ENCODE results near the gene PTPRD.

PTPRD gene

GRCh38 chr9:8895861-8896224, 1717.0 kb downstream of the PTPRD start:
- Histone ChIP-seq H3K27me3 (ENCODE audit: control insufficient read depth, insufficient read depth, low read length) (no peaks in the 10 kb centered on the region), H3K9me3 (ENCODE audit: control insufficient read depth, insufficient read depth, low read length) (no peaks in the 10 kb centered on the region), H3K4me3 (ENCODE audit: low read depth, low read length) (no peak overlapping the region), H3K36me3 (ENCODE audit: control insufficient read depth, insufficient read depth, low read length) (no peaks in the 10 kb centered on the region), H3K9ac (ENCODE audit: low read depth, low read length) (no peak overlapping the region), H3K4me1 (ENCODE audit: control insufficient read depth, insufficient read depth, low read length) (no peaks in the 10 kb centered on the region)

DNA sequence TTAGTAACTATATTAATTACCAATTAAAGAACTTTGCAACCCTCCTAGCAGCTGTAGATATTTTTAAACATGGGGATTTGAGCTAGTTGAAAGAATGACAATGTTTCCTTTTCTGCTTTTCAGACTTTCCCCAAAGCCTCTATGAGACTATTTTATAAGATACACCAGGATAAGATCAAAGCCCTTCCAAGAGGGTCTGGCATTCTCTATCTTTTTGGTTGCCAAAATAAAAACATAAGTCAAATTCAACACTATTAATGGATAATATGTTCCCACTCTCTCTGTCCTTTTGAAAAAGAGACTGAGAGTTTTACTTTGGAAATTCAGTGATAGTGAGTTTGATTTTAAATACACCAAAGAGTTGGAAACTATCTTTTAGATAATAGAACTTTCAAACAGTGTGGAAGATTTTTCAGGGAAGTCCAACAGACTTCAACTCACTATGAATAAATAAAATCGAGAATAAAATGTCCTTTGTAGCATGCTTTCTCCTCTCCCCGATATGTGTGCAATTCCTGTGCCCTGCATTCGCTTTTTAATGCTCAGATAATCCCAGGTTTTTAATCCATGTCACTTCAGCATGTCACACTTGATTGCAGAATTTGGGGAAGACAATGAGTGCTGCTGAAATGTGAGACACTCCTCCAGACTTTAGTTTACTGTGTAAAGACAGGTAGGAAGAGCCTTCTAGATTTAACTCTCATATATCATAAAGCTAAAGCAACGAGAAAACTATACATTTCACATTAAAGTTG, 1717.5 kb downstream of the PTPRD start:
- H3K4me3 ChIP-seq (ENCODE audit: low read depth, low read length), result no peak overlapping the region
- H3K9me3 ChIP-seq (ENCODE audit: control insufficient read depth, insufficient read depth, low read length), result no peaks in the 10 kb centered on the region
- H3K27me3 ChIP-seq (ENCODE audit: control insufficient read depth, insufficient read depth, low read length), result no peaks in the 10 kb centered on the region
- no peak overlapping the region for H3K9ac ChIP-seq (ENCODE audit: low read depth, low read length)
- H3K36me3 ChIP-seq (ENCODE audit: control insufficient read depth, insufficient read depth, low read length), result no peaks in the 10 kb centered on the region
- no peaks in the 10 kb centered on the region for H3K4me1 ChIP-seq (ENCODE audit: control insufficient read depth, insufficient read depth, low read length)

DNA sequence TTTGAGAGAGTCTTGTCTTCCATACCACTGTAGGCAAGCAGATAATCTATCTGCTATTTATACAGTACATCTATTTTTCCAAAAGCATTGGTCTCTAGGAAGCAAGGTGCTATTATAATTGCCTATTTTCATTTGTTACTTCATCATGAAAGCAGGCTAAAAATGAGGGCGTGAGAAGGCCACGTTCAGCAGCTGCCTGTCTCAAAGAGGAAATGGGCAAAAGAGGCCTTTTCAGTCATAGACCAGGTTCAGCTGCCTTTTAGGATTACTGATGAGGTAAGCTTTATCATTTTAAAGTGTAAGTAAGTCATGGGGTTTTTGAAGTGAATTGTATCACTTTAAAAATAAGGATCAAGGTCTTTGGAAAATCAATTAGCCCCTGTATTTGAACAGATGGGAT, 1722.1 kb downstream of the PTPRD start:
- H3K9ac ChIP-seq (ENCODE audit: low read depth, low read length), result no peak overlapping the region
- H3K36me3 ChIP-seq (ENCODE audit: control insufficient read depth, insufficient read depth, low read length), result no peaks in the 10 kb centered on the region
- H3K27me3 ChIP-seq (ENCODE audit: control insufficient read depth, insufficient read depth, low read length), result no peaks in the 10 kb centered on the region
- no peaks in the 10 kb centered on the region for H3K4me1 ChIP-seq (ENCODE audit: control insufficient read depth, insufficient read depth, low read length)
- no peaks in the 10 kb centered on the region for H3K9me3 ChIP-seq (ENCODE audit: control insufficient read depth, insufficient read depth, low read length)
- H3K4me3 ChIP-seq (ENCODE audit: low read depth, low read length), result no peak overlapping the region

GRCh38 chr9:8889100-8889499, 1723.7 kb downstream of the PTPRD start:
- Histone ChIP-seq H3K4me1 (ENCODE audit: control insufficient read depth, insufficient read depth, low read length) (no peaks in the 10 kb centered on the region), H3K27me3 (ENCODE audit: control insufficient read depth, insufficient read depth, low read length) (no peaks in the 10 kb centered on the region), H3K9ac (ENCODE audit: low read depth, low read length) (no peak overlapping the region), H3K36me3 (ENCODE audit: control insufficient read depth, insufficient read depth, low read length) (no peaks in the 10 kb centered on the region), H3K9me3 (ENCODE audit: control insufficient read depth, insufficient read depth, low read length) (no peaks in the 10 kb centered on the region), H3K4me3 (ENCODE audit: low read depth, low read length) (no peak overlapping the region)

GRCh38 chr9:8888591-8888990, 1724.2 kb downstream of the PTPRD start:
- Histone ChIP-seq H3K36me3 (ENCODE audit: control insufficient read depth, insufficient read depth, low read length) (no peaks in the 10 kb centered on the region), H3K4me3 (ENCODE audit: low read depth, low read length) (no peak overlapping the region), H3K4me1 (ENCODE audit: control insufficient read depth, insufficient read depth, low read length) (no peaks in the 10 kb centered on the region), H3K27me3 (ENCODE audit: control insufficient read depth, insufficient read depth, low read length) (no peaks in the 10 kb centered on the region), H3K9me3 (ENCODE audit: control insufficient read depth, insufficient read depth, low read length) (no peaks in the 10 kb centered on the region), H3K9ac (ENCODE audit: low read depth, low read length) (no peak overlapping the region)

DNA sequence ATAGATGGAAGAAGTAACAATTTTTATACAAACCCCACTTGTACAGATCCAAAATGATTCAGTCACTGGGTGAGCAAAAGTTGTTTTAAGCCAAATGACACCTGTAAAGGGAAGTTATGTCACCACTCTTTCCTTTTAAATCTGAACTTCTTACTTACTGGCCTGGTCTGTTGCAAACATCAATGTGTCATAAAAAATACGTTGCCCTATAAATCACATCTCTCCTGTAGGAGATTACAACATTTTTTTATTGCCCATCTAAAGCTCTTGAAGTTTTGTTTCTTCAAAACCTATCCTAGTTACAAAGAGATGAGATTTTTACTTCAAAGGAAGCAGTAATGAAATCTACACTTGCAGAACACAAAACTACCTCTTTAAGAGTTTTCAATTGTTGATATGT, 1725.4 kb downstream of the PTPRD start:
- Histone ChIP-seq H3K27me3 (ENCODE audit: control insufficient read depth, insufficient read depth, low read length) (no peaks in the 10 kb centered on the region), H3K4me1 (ENCODE audit: control insufficient read depth, insufficient read depth, low read length) (no peaks in the 10 kb centered on the region), H3K4me3 (ENCODE audit: low read depth, low read length) (no peak overlapping the region), H3K9me3 (ENCODE audit: control insufficient read depth, insufficient read depth, low read length) (no peaks in the 10 kb centered on the region), H3K36me3 (ENCODE audit: control insufficient read depth, insufficient read depth, low read length) (no peaks in the 10 kb centered on the region), H3K9ac (ENCODE audit: low read depth, low read length) (no peak overlapping the region)

- Histone ChIP-seq H3K9ac (ENCODE audit: low read depth, low read length) (no peak overlapping the region), H3K4me1 (ENCODE audit: control insufficient read depth, insufficient read depth, low read length) (no peaks in the 10 kb centered on the region), H3K36me3 (ENCODE audit: control insufficient read depth, insufficient read depth, low read length) (no peaks in the 10 kb centered on the region), H3K27me3 (ENCODE audit: control insufficient read depth, insufficient read depth, low read length) (no peaks in the 10 kb centered on the region), H3K9me3 (ENCODE audit: control insufficient read depth, insufficient read depth, low read length) (no peaks in the 10 kb centered on the region), H3K4me3 (ENCODE audit: low read depth, low read length) (no peak overlapping the region)
Measured at GRCh38 chr9:8883321-8883720, 1729.5 kb downstream of the PTPRD start.

GRCh38 chr9:8880060-8880459, 1732.7 kb downstream of the PTPRD start:
- Histone ChIP-seq H3K4me3 (ENCODE audit: low read depth, low read length) (no peak overlapping the region), H3K9ac (ENCODE audit: low read depth, low read length) (no peak overlapping the region), H3K27me3 (ENCODE audit: control insufficient read depth, insufficient read depth, low read length) (no peaks in the 10 kb centered on the region), H3K36me3 (ENCODE audit: control insufficient read depth, insufficient read depth, low read length) (no peaks in the 10 kb centered on the region), H3K9me3 (ENCODE audit: control insufficient read depth, insufficient read depth, low read length) (no peaks in the 10 kb centered on the region), H3K4me1 (ENCODE audit: control insufficient read depth, insufficient read depth, low read length) (no peaks in the 10 kb centered on the region)

DNA sequence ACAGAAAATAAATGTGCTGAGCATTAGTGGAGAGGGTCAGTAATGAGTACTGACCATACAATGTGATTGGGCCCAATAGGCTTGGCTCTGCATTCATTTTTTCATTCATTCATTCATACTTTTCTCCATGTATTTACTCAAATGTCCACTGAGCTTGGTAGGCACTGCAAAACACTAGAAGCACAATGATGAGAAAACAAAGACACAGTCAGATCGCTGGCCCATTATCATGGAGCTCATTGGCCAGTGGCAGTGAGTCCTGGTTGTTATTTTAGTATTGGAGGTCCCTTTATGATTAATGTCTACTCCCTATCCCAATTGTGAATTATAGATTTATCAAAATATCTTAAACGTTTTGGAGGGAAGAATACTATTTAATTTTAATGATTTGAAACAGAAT, 1733.5 kb downstream of the PTPRD start:
- Histone ChIP-seq H3K9me3 (ENCODE audit: control insufficient read depth, insufficient read depth, low read length) (no peaks in the 10 kb centered on the region), H3K9ac (ENCODE audit: low read depth, low read length) (no peak overlapping the region), H3K36me3 (ENCODE audit: control insufficient read depth, insufficient read depth, low read length) (no peaks in the 10 kb centered on the region), H3K27me3 (ENCODE audit: control insufficient read depth, insufficient read depth, low read length) (no peaks in the 10 kb centered on the region), H3K4me1 (ENCODE audit: control insufficient read depth, insufficient read depth, low read length) (no peaks in the 10 kb centered on the region), H3K4me3 (ENCODE audit: low read depth, low read length) (no peak overlapping the region)

- Histone ChIP-seq H3K4me3 (ENCODE audit: low read depth, low read length) (no peak overlapping the region), H3K36me3 (ENCODE audit: control insufficient read depth, insufficient read depth, low read length) (no peaks in the 10 kb centered on the region), H3K9ac (ENCODE audit: low read depth, low read length) (no peak overlapping the region), H3K9me3 (ENCODE audit: control insufficient read depth, insufficient read depth, low read length) (no peaks in the 10 kb centered on the region), H3K4me1 (ENCODE audit: control insufficient read depth, insufficient read depth, low read length) (no peaks in the 10 kb centered on the region), H3K27me3 (ENCODE audit: control insufficient read depth, insufficient read depth, low read length) (no peaks in the 10 kb centered on the region)
Measured at GRCh38 chr9:8877753-8878494, 1734.9 kb downstream of the PTPRD start.

DNA sequence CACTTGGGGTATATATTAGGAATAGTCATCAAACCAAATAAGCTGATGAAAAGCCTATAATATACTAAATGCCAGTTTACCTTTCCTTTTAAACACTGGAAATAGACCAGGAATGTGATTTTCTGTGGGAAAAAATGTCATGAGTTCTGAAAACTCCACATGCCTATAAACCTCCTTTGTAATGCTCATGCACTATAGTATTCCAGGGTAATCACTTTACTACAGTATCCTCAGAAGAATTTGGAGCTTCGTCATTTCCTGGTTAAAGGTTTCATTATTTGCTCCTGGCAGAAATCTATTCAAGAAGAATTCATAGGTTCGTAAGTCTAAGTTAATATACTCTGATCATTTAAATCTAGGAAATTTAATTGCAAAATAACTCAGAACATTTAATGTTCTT, 1736.5 kb downstream of the PTPRD start:
- H3K4me3 ChIP-seq (ENCODE audit: low read depth, low read length), result no peak overlapping the region
- no peaks in the 10 kb centered on the region for H3K9me3 ChIP-seq (ENCODE audit: control insufficient read depth, insufficient read depth, low read length)
- no peaks in the 10 kb centered on the region for H3K27me3 ChIP-seq (ENCODE audit: control insufficient read depth, insufficient read depth, low read length)
- no peaks in the 10 kb centered on the region for H3K4me1 ChIP-seq (ENCODE audit: control insufficient read depth, insufficient read depth, low read length)
- no peak overlapping the region for H3K9ac ChIP-seq (ENCODE audit: low read depth, low read length)
- no peaks in the 10 kb centered on the region for H3K36me3 ChIP-seq (ENCODE audit: control insufficient read depth, insufficient read depth, low read length)

- Histone ChIP-seq H3K9me3 (ENCODE audit: control insufficient read depth, insufficient read depth, low read length) (no peaks in the 10 kb centered on the region), H3K27me3 (ENCODE audit: control insufficient read depth, insufficient read depth, low read length) (no peaks in the 10 kb centered on the region), H3K36me3 (ENCODE audit: control insufficient read depth, insufficient read depth, low read length) (no peaks in the 10 kb centered on the region), H3K9ac (ENCODE audit: low read depth, low read length) (no peak overlapping the region), H3K4me1 (ENCODE audit: control insufficient read depth, insufficient read depth, low read length) (no peaks in the 10 kb centered on the region), H3K4me3 (ENCODE audit: low read depth, low read length) (no peak overlapping the region)
Measured at GRCh38 chr9:8874482-8874881, 1738.3 kb downstream of the PTPRD start.
